Tibial artery (tissue), 4 donors: ENCODE results near the gene MDFI.

Experiments used
- DNase-seq, 2 donors: peaks; one replicate each; pipeline ENCODE4 v3.0.0-alpha.2; 2019
- H3K27ac ChIP-seq, 2 donors: fragments of 200-600 bp; sonication (generic) in 1 of 2; 1 replicate in 1 of 2; 2 replicates in 1 of 2; pipeline ENCODE4 v1.5.1; 2018 to 2019; ENCODE audit warnings: mild to moderate bottlenecking in 1 of 2
- H3K27me3 ChIP-seq, 2 donors: fragments of 200-600 bp; sonication (generic) in 1 of 2; one replicate each; pipeline versions ENCODE4 v1.5.1 to v1.6.0; 2016 to 2019
- H3K36me3 ChIP-seq, 3 donors: fragments of 200-600 bp; sonication (generic) in 2 of 3; one replicate each; pipeline ENCODE4 v1.5.1; 2016 to 2019; ENCODE audit warnings: mild to moderate bottlenecking in 2 of 3
- H3K4me1 ChIP-seq, 4 donors: fragments of 200-600 bp; sonication (generic) in 2 of 4; 1 replicate in 3 of 4; 2 replicates in 1 of 4; pipeline ENCODE4 v1.5.1; 2016 to 2019
- H3K4me3 ChIP-seq, 2 donors: fragments of 200-600 bp; sonication (generic) in 1 of 2; 1 replicate in 1 of 2; 2 replicates in 1 of 2; pipeline ENCODE4 v1.5.1; 2018 to 2019; ENCODE audit warnings: mild to moderate bottlenecking in 2 of 2
- H3K9me3 ChIP-seq, 3 donors: fragments of 200-600 bp; sonication (generic) in 1 of 3; one replicate each; pipeline ENCODE4 v1.5.1; 2016 to 2019
- intact Hi-C: fragments of 100-400 bp; cut with DNase I; formaldehyde crosslinking; loops from one replicate; pipeline ENCODE4 v1.15.0; 2023; ENCODE audit warnings: low total_unique reads
- TF ChIP-seq, protein P1 (sequence below), 2 experiments: fragments of 200-600 bp in 1 of 2; fragments of 450-650 bp in 1 of 2; IDR thresholded peaks; one replicate each; pipeline ENCODE4 v1.5.1; 2017 to 2019; ENCODE audit warnings: antibody characterized with exemption in 2 of 2, mild to moderate bottlenecking in 1 of 2, moderate library complexity in 1 of 2

The MDFI gene

DNA sequence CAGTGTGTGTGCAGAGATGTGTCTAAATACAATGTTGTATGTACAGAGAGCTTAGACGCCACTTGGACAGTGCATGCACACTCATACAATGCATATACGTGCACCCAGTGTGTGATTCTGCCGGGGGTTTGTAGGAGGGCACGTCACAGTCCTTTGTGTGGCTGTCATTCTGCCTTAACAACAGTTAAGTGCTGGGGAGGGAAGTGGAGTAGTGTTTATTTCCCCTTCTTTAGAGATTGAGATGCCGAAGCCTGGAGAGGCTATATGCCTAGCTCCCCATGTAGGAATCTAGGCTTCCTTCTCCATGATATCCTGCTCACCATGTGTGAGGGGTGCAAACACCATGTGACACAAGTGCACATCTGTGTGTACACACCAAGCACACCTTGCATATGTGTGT is 38.2 kb downstream of the MDFI start:
- H3K27me3 ChIP-seq: peaks cover 0 to 5% of the 10 kb centered on the region in 2 donors
- H3K4me1 ChIP-seq: no peaks in the 10 kb centered on the region
- DNase-seq: peak in 1 of 2 donors; percentile 32
- no peaks in the 10 kb centered on the region for H3K36me3 ChIP-seq
- H3K4me3 ChIP-seq: no peak overlapping the region
- intact Hi-C loops: no loop called here
- TF ChIP-seq, protein P1, sequence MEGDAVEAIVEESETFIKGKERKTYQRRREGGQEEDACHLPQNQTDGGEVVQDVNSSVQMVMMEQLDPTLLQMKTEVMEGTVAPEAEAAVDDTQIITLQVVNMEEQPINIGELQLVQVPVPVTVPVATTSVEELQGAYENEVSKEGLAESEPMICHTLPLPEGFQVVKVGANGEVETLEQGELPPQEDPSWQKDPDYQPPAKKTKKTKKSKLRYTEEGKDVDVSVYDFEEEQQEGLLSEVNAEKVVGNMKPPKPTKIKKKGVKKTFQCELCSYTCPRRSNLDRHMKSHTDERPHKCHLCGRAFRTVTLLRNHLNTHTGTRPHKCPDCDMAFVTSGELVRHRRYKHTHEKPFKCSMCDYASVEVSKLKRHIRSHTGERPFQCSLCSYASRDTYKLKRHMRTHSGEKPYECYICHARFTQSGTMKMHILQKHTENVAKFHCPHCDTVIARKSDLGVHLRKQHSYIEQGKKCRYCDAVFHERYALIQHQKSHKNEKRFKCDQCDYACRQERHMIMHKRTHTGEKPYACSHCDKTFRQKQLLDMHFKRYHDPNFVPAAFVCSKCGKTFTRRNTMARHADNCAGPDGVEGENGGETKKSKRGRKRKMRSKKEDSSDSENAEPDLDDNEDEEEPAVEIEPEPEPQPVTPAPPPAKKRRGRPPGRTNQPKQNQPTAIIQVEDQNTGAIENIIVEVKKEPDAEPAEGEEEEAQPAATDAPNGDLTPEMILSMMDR (IDR thresholded peaks at IDR 0.05): no peak
- H3K9me3 ChIP-seq: no peaks in the 10 kb centered on the region
- no peak overlapping the region for H3K27ac ChIP-seq

DNA sequence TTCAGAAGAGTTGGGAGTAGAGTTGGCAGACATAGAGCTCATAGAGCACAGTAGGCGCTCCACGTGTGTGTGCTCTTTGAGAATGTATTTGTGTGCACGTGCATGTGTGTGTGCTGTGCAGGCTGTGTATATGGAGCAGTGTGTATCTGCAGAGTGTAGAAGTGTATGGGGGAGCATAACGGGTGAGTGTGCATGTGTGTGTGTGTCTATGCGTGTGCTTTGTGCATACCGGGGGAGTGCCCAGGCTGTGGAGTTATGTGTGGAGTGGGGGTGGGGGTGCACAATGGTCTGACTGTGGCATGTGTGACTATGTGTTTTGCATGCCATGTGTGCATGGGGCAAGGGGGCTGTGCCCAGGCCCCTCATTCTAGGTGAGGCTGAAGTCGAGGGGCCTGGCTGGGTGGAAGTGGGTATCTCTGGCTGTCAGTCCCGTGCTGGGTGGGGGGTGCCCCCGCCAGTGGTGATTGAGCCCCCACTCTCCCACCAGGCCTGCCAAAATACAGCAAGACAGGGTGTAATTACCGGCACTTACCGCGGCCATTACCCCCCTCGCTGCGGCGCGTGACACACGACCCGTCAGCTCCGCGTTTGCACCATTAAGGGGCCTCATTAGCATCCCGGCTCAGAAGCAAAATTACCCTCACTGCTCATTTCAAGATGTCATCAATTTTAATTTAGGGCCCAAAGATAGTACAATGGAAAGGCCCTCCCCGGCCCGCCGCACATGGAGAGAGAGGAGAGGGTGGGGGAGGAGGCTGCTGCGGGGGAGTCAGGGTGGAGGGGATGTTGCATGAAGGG is 39.1 kb downstream of the MDFI start:
- intact Hi-C loops: no loop called here
- no peak overlapping the region for H3K4me3 ChIP-seq
- TF ChIP-seq, protein P1 (IDR thresholded peaks at IDR 0.05): no peak
- DNase-seq: peak in 1 of 2 donors; percentile 44
- H3K27ac ChIP-seq: no peak overlapping the region
- H3K36me3 ChIP-seq: no peaks in the 10 kb centered on the region
- H3K9me3 ChIP-seq: no peaks in the 10 kb centered on the region
- H3K4me1 ChIP-seq: peaks cover 0 to 5% (median 2%) of the 10 kb centered on the region in 4 donors
- H3K27me3 ChIP-seq: peaks cover 0 to 5% of the 10 kb centered on the region in 2 donors

DNA sequence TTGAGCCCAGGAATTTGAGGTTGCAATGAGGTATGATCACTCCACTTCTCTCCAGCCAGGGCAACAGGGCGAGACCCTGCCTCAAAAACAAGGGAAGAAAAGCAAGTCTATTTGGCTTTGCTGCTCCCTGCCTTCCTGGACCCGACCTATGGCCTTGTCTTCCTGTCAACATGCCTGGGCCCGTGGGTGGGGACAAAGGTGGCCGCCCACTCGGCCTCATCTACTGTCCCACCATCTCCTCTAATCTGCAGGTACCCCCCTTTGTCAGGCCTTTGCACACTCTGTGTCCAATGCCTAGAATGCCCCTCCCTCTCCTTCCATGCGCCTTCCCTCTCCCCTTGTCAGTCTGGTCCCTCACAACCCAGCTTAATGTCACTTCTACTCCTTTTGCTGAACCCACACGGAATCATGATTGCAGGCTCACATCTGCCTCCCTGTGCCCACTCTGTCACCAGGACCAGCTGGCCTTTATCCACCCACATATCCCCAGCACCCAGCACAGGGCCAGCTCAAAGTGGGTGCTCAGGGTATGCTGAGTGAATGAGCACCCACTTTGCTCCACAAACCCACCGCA is 40.3 kb downstream of the MDFI start:
- H3K4me1 ChIP-seq: peaks cover 0 to 18% (median 14%) of the 10 kb centered on the region in 4 donors
- TF ChIP-seq, protein P1 (IDR thresholded peaks at IDR 0.05): no peak
- DNase-seq: peak in 1 of 2 donors; percentile 47
- no peak overlapping the region for H3K4me3 ChIP-seq
- no peaks in the 10 kb centered on the region for H3K36me3 ChIP-seq
- H3K27me3 ChIP-seq: no peaks in the 10 kb centered on the region
- intact Hi-C loops: no loop called here
- H3K9me3 ChIP-seq: no peaks in the 10 kb centered on the region
- no peak overlapping the region for H3K27ac ChIP-seq

DNA sequence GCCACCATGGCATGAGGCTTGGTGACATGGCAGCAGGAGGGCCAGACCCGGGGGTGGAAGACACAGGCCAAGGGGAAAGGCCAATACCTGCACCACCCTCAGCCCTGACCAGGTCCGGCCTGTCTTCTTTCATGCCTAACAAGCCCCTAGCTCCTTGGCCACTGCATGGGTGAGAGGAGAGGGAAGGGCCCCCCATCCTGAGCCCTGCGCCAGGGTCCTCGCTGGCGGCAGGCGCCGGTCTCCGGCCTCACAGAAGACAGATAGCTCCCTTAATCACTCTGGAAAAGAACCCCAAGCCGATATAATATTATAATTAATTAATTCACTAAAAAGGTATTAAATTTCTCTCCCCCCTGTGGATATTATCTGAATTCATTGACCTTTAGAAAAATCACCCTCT is 41.4 kb downstream of the MDFI start:
- intact Hi-C loops: no loop called here
- Histone ChIP-seq H3K27ac (no peak overlapping the region), H3K4me3 (no peak overlapping the region), H3K4me1 (peaks cover 0 to 23% (median 16%) of the 10 kb centered on the region in 4 donors), H3K27me3 (no peaks in the 10 kb centered on the region), H3K9me3 (no peaks in the 10 kb centered on the region), H3K36me3 (peaks cover 0 to 8% (median 6%) of the 10 kb centered on the region in 3 donors)
- peak in 1 of 2 donors; percentile 46 for DNase-seq
- TF ChIP-seq, protein P1 (IDR thresholded peaks at IDR 0.05): no peak

DNA sequence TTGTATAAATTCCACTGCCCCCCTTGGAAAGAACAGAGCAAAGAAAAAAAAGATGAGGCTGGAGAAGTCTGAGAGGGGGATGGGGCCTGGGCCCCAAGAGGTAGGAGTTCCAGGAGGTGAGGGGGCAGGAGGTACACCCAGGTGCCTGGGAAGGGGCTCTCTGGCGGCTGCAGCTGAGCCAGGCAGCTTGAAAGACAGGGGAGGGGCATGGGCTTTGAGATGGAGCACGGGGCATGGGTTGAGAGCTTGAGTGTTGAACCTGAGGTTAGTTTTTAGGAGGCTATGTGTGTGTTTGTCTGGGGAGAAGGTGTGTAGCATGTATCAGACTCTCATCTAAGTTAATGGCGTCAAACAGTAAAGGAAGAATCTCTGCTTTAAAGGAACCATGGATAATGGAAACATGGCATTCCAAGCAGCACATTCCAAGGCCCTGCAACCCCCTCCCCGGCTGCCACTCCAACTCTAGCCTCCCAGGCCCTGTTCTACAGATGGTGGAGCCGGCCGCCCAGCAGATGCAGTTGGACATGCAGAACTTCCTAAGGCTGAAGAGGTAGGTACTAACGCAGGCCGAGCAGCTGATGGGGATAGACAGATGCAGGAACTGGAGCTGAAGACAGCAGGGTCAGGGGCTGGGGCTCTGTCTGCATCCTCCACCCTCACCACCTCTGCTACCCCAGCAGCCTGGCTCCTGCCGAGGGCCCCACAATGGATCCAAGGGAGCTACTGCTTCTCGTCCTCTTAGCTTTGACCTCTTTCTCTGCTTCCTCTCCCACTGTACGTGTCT is 42.1 kb downstream of the MDFI start:
- intact Hi-C loops: no loop called here
- peaks cover under 1 to 14% (median 13%) of the 10 kb centered on the region in 3 donors for H3K36me3 ChIP-seq
- H3K27ac ChIP-seq: no peak overlapping the region
- no peak overlapping the region for H3K4me3 ChIP-seq
- TF ChIP-seq, protein P1 (IDR thresholded peaks at IDR 0.05): no peak
- no peaks in the 10 kb centered on the region for H3K27me3 ChIP-seq
- H3K4me1 ChIP-seq: peaks cover 0 to 23% (median 16%) of the 10 kb centered on the region in 4 donors
- H3K9me3 ChIP-seq: no peaks in the 10 kb centered on the region
- peak in 1 of 2 donors; percentile 49 for DNase-seq
